Testis (tissue), 2 donors: ENCODE results near the gene NUP205.

Experiments
- POLR2A ChIP-seq: fragments of 450-650 bp; IDR thresholded peaks from one replicate; pipeline ENCODE4 v1.6.1; 2017; ENCODE audit warnings: antibody characterized with exemption, mild to moderate bottlenecking, moderate library complexity
- TF ChIP-seq, protein P1 (sequence below), 3 experiments: fragments of 450-650 bp in 2 of 3; fragments of 200-600 bp in 1 of 3; sonication (generic) in 1 of 3; IDR thresholded peaks; one replicate each; pipeline ENCODE4 v1.5.1; 2016 to 2019; ENCODE audit warnings: antibody characterized with exemption in 3 of 3, mild to moderate bottlenecking in 2 of 3, moderate library complexity in 1 of 3

DNA sequence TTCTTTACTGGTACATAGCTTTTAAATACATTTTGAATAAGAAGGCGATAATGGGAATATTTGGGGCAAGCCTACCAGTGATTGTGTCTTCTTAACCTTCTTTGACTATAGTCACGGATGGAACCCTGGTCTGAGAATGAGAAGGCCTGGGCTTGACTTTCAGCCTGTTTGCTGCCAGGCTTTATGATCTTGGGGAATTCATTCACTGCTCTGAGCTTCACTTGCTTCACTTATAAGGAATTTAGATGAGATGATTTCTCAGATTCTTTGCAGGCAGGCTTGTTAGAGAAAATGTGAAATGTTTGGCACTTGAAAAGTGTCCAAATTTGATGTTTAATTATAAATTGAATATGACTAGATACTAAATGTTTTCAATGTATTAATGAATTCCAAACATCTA is 42.5 kb downstream of the NUP205 start:
- TF ChIP-seq, protein P1, sequence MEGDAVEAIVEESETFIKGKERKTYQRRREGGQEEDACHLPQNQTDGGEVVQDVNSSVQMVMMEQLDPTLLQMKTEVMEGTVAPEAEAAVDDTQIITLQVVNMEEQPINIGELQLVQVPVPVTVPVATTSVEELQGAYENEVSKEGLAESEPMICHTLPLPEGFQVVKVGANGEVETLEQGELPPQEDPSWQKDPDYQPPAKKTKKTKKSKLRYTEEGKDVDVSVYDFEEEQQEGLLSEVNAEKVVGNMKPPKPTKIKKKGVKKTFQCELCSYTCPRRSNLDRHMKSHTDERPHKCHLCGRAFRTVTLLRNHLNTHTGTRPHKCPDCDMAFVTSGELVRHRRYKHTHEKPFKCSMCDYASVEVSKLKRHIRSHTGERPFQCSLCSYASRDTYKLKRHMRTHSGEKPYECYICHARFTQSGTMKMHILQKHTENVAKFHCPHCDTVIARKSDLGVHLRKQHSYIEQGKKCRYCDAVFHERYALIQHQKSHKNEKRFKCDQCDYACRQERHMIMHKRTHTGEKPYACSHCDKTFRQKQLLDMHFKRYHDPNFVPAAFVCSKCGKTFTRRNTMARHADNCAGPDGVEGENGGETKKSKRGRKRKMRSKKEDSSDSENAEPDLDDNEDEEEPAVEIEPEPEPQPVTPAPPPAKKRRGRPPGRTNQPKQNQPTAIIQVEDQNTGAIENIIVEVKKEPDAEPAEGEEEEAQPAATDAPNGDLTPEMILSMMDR (IDR thresholded peaks at IDR 0.05): no peak
- TF ChIP-seq POLR2A: no peak
